HG03159 (cell line): ENCODE results near the gene HIC1.

ENCODE experiments used
- ATAC-seq: cut with Tn5 transposase; IDR thresholded peaks from one replicate; pipeline ENCODE4 v1.9.1; 2021; ENCODE audit warnings: mild to moderate bottlenecking, moderate library complexity; ENCODE audit not compliant: unreplicated experiment

HIC1 gene

DNA sequence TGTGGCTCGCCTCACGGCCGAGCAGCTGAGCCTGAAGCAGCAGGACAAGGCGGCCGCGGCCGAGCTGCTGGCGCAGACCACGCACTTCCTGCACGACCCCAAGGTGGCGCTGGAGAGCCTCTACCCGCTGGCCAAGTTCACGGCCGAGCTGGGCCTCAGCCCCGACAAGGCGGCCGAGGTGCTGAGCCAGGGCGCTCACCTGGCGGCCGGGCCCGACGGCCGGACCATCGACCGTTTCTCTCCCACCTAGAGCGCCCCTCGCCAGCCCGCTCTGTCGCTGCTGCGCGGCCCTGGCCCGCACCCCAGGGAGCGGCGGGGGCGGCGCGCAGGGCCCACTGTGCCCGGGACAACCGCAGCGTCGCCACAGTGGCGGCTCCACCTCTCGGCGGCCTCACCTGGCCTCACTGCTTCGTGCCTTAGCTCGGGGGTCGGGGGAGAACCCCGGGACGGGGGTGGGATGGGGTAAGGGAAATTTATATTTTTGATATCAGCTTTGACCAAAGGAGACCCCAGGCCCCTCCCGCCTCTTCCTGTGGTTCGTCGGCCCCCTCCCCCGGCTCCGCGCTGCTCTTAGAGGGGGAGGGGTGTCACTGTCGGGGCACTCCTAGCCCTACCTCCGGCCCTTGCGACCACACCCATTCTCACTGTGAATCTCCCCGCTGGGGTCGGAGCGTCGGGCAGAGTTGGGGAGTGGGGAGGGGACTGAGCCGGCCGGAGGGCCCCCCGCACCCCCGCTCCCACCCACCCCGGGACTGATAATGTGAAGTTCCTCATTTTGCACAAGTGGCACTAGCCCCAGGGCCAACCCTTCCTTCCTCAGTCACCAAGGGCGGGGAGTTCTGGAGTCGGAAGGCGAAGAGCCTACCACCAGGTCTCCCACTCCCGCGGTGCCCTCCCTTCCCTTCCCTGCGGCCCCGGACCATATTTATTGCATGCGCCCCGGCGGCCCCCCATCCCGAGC, 4.0 kb downstream of the HIC1 start:
- ATAC-seq: no peak

- ATAC-seq: no peak
Measured at GRCh38 chr17:2059547-2060384, 4.9 kb downstream of the HIC1 start.

DNA sequence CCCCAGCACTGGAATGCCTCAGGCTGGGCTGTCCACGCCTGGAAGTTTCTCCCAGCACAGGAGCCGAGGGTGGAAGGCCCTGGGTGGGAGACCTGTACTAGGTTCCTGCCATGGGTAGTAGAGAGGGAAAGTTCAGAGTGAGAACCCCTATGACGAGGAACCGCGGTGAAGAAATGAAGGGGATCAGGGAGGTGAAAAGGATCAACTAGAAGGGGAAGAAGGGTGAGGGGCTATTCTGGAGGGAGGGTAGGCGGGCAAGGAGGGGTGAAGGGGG, 5.4 kb downstream of the HIC1 start:
- no peak for ATAC-seq

- ATAC-seq: no peak
Measured at GRCh38 chr17:2060681-2061440, 6.0 kb downstream of the HIC1 start.

DNA sequence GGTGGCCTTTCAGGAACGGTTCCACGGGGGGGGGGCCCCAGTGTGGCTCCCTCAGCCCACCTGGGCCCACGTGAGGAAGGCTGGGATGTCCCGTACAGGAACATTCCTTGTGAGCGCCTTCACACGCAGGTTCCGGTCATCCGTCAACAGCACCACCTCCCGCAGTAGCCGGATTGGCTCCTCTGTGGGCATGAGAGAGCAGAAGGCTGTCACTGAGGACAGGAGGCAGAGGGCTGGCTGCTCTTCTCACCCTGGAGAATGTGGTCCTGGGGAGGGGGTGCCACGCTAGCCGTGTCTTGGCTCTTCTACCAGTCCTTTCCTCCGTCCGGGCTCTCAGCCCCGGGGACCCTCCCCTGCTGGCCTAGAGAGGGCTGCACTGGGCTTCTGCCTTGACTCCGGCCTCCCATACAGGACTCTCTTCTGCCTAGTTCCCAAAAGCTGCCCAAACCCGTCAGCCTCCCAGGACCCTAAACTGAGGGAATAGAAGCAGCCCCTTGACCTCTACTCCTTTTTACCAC, 6.6 kb downstream of the HIC1 start:
- ATAC-seq: no peak

GRCh38 chr17:2062571-2063183, 7.8 kb downstream of the HIC1 start:
- ATAC-seq: no peak

GRCh38 chr17:2063261-2064146, 8.6 kb downstream of the HIC1 start:
- no peak for ATAC-seq

GRCh38 chr17:2064147-2064489, 9.2 kb downstream of the HIC1 start:
- ATAC-seq: no peak

GRCh38 chr17:2064520-2064971, 9.6 kb downstream of the HIC1 start:
- ATAC-seq: no peak

GRCh38 chr17:2064980-2065785, 10.3 kb downstream of the HIC1 start:
- no peak for ATAC-seq

DNA sequence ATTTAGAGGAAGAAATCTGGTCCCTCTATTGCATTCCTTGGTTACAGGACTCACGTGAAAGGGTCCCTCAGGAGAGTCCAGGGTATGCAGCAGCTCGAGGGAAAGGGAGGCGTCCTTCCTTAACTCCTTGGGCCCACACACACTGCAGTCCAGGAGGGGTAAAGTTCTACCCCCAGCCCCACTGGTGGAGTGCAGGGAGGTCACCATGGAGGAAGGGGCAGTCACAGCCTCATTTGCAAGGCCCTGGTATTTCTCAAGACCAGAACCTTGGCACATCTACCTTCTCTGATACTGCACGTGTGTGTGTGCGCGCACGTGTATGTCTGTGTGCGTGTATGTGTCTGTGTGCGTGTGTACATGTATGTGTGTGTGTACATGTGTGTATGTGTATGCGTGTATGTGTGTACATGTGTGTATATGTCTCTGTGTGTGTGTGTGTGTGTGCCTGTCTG, 11.1 kb downstream of the HIC1 start:
- no peak for ATAC-seq

- ATAC-seq: no peak
Measured at GRCh38 chr17:2067048-2067561, 12.2 kb downstream of the HIC1 start.

GRCh38 chr17:2067608-2068024, 12.7 kb downstream of the HIC1 start:
- no peak for ATAC-seq

- no peak for ATAC-seq
Measured at GRCh38 chr17:2068031-2068518, 13.2 kb downstream of the HIC1 start.

- no peak for ATAC-seq
Measured at GRCh38 chr17:2068519-2069051, 13.7 kb downstream of the HIC1 start.

GRCh38 chr17:2070241-2071023, 15.5 kb downstream of the HIC1 start:
- peak; percentile 66 for ATAC-seq

DNA sequence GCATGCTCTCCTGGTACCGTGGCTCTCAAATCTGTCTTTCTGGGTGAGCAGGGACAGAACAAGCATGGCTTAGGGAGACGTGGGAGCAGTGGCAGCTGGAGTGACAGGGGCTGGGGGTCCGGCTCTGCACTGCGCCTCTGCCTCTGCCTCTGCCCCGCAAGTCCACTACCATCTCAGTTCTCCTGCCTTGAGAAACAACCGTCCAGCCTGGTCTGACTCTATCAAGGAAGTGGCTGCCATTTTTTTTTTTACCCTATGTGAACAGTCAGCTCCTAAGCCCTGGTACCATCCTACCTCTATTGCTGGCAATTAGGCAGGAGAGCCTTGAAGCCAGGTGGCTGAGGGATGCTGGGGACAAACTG, 16.1 kb downstream of the HIC1 start:
- no peak for ATAC-seq
